22Rv1 (cell line): ENCODE measurements around the gene TRIM33.
"Not testable (repeated sequence)": the region's sequence is repeated elsewhere in the genome, so short reads cannot be mapped to it uniquely, and the experiment has no call there.

Experiments
- H3K27ac ChIP-seq: fragments of 450-650 bp; 2 replicates; pipeline ENCODE4 v1.5.1; 2017
- ZFX ChIP-seq: fragments of 450-650 bp; IDR thresholded peaks from 2 replicates; pipeline ENCODE4 v1.6.1; 2017; ENCODE audit warnings: antibody characterized with exemption, borderline replicate concordance
- TF ChIP-seq, protein P1 (sequence below): fragments of 450-650 bp; IDR thresholded peaks from 2 replicates; pipeline ENCODE4 v1.5.1; 2017; ENCODE audit warnings: mild to moderate bottlenecking

TRIM33 gene

DNA sequence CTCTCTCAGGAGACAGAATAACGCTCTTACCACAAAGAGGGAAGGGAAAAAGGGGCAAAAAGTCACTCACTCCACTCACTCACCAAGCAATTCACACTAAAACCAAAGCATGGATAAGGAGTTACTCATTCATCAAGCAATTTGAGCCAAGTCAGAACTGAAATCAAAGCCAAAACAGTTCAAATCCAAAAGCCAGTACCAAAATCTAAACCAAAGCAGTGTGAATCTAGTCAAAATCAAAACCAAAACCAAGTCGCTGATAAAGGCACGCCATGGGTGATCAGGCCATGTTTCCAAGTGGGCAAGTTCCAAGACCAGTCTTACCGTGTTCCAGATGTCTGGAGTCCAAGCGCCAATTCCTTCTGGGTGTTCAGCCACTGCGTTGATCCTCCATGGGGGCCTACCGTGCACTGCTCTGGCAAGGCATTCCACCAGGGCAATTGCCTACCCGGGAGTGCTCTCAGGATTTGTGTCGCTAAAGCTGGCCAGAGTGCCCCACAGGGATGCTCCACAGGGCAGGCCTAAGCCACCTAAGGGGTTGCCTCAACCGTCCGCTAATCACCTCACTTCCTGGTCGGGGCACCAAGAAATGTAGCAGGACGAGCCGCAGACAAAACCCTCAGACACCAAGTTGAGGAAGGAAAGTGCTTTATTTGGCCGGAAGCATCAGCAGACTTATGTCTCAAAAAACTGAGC is 142.3 kb downstream of the TRIM33 start:
- H3K27ac ChIP-seq: no peak overlapping the region
- no peak for TF ChIP-seq ZFX
- TF ChIP-seq, protein P1, sequence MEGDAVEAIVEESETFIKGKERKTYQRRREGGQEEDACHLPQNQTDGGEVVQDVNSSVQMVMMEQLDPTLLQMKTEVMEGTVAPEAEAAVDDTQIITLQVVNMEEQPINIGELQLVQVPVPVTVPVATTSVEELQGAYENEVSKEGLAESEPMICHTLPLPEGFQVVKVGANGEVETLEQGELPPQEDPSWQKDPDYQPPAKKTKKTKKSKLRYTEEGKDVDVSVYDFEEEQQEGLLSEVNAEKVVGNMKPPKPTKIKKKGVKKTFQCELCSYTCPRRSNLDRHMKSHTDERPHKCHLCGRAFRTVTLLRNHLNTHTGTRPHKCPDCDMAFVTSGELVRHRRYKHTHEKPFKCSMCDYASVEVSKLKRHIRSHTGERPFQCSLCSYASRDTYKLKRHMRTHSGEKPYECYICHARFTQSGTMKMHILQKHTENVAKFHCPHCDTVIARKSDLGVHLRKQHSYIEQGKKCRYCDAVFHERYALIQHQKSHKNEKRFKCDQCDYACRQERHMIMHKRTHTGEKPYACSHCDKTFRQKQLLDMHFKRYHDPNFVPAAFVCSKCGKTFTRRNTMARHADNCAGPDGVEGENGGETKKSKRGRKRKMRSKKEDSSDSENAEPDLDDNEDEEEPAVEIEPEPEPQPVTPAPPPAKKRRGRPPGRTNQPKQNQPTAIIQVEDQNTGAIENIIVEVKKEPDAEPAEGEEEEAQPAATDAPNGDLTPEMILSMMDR: no peak

DNA sequence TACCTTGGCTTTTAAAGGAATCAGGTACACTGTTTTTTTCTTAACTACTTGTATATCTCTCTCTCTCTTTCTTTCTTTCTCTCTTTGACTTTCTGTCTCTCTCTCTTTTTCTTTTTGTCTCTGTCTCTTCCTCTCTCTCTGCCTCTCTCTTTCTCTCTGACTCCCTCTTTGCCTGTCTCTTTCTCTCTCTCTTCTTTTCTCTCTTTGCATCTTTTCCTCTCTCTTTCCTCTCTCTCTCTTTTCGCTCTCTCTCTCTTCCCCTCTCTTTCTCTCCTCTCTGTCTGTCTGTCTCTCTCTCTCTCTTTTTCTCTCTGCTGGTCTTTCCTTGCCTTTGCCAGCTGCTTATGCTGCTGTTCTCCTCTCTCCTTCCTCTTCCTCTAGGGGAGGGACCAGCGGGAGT is 143.2 kb downstream of the TRIM33 start:
- TF ChIP-seq ZFX: no peak
- TF ChIP-seq, protein P1: no peak
- H3K27ac ChIP-seq: no peak overlapping the region

- not testable (repeated sequence) for H3K27ac ChIP-seq
Observed at GRCh38 chr1:114363230-114363629, 147.8 kb downstream of the TRIM33 start.

DNA sequence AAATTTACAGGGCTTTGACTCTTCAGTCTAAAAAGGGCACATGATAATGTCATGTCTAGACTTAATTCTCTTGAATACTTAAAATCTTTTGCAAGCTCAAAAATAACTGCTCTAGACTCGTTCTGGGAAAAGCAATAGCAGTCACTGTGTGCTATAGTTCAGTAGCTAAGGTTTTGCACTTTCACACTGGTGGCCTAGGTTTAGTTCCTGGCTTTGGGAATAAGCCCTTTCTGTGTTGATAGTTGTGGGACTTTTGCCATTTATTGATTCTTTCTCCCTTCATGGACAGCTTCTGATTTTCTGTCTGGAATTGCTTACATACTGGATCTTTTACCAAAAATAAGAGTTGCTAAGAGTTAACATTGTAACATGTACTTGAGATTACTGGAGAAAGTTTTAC is 151.2 kb downstream of the TRIM33 start:
- no peak for TF ChIP-seq ZFX
- TF ChIP-seq, protein P1: no peak
- H3K27ac ChIP-seq: no peak overlapping the region

DNA sequence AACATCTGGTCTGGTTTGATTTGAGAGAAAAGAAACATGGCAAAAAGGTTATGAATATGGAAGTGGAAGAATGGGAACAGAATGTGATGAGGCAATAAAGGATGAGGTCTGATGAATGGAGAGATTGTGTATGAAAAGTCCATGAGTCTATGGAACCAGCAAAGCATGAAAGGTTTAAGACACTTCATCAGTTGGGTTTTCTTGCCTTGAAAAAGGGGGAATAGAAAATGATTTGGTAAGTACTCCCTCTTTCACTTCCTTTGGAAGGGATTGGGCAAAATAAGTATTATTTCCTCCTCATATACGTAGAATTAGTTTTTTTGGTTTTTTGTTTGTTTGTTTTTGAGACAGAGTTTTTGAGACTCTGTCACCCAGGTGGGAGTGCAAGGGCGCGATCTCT is 155.8 kb downstream of the TRIM33 start:
- H3K27ac ChIP-seq: no peak overlapping the region
- TF ChIP-seq, protein P1: no peak
- no peak for TF ChIP-seq ZFX

DNA sequence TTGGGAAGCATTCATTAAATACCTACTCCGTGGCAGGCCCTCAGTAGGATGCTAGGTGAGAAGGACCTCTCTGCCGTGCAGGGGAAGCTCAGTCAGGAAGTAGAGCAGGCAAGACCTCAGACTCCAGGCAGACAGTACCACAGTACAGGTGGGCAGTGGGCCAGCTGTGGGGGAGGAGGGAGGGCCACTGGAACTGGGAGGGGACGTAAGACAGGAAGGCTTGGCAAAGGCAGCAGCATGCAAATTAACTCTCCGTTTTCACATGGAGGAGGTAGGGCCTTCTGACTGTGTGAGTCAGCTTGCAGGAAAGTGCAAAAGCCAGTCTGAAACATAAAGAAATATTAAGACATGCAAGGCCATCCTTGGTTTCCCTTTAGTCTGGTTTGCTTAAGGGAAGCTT is 157.7 kb downstream of the TRIM33 start:
- TF ChIP-seq ZFX: no peak
- TF ChIP-seq, protein P1: no peak
- H3K27ac ChIP-seq: no peak overlapping the region

GRCh38 chr1:114352797-114353196 is 158.2 kb downstream of the TRIM33 start:
- no peak overlapping the region for H3K27ac ChIP-seq
- TF ChIP-seq, protein P1: no peak
- no peak for TF ChIP-seq ZFX

GRCh38 chr1:114350731-114351445 is 160.1 kb downstream of the TRIM33 start:
- no peak overlapping the region for H3K27ac ChIP-seq
- no peak for TF ChIP-seq ZFX
- TF ChIP-seq, protein P1: no peak
